GM19324 (cell line): ENCODE measurements around the gene ZNF613.
"Not testable (repeated sequence)": the region's sequence is repeated elsewhere in the genome, so short reads cannot be mapped to it uniquely, and the experiment has no call there.

Experiments used
- ATAC-seq: cut with Tn5 transposase; IDR thresholded peaks from one replicate; pipeline ENCODE4 v1.9.1; 2021; ENCODE audit warnings: mild to moderate bottlenecking, moderate library complexity; ENCODE audit not compliant: unreplicated experiment, low FRiP score

Gene ZNF613

DNA sequence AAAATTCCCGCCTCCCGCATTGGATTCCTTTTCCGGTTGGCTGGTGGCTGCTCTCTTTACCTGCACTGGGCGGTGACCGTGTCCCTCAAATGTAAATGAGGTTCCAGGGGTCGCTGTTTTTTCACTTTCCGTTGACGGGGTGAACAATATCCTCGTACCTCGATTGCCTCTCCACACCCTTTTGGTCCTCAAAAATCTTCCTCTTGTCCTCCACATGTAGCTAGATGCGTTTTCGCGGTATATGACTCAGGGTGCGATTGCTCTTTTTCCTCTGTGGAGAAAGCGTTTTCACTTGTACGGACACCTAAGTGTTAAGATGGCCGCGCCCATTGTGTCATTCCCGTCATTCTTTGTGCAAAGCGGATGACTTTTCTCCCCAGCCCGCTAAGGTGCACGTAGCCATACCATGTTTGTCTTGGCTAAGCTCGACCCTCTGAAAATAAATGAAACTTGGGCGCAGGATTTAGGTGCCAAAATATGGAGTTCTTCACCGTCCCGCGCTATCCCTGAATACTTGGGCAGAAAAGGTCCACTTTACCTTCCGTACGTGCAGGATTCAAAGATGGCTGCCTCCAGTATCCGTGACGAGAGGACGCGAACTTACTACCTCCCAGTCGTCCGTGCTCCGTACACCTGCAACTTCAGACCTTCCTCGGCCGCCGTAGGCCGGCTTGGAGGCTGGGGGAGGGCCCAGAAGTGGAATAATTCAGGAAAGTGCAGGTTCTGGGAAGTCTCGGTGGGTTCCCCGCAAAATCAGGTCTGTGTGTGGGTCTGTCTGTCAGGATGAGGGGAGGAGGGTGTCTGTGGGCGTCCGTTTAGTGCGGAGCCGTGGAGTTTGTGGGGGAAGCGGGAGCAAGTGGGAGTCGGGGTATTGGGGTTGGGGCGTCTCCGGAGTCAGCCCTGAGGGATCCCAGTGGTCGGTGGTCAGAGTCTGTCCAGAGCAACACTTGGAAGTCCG is at the start of gene ZNF613:
ZNF613 (plus strand) TSS at position 689 of the 958 bp plus-strand sequence. CDS start 8,749 bp downstream, outside the sequence.
- ATAC-seq, result peak; percentile 85

GRCh38 chr19:51882518-51882917 is 44.8 kb upstream of the ZNF613 start:
- ATAC-seq, result no peak

- no peak for ATAC-seq
Measured at GRCh38 chr19:51884713-51885112, 42.6 kb upstream of the ZNF613 start.

- ATAC-seq, result no peak
Measured at GRCh38 chr19:51887522-51888498, 39.5 kb upstream of the ZNF613 start, which contains the start of gene ZNF577. TSS of gene ZNF577 (minus strand) at chr19:51887951. CDS start at chr19:51880382, 7,569 bp downstream.

DNA sequence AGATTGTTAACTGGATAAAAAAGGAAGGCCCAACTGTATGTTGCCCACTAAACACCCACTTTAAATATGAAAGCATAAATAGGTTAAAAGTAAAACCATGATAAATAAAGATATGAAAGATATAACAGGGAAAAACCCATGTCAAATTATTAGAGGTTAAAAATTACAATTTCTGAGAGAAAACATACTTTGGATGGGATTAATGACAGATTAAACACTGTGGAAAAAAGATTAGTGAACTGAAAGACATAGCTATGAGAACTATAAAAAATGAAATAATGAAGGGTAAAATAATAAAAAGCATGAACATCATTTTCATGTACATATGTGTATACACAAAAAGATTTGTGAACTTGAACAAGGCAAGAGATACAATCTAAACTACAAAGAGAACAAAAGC is 37.3 kb upstream of the ZNF613 start:
- ATAC-seq, result no peak

- ATAC-seq, result no peak
Measured at GRCh38 chr19:51891193-51891747, 36.0 kb upstream of the ZNF613 start.

- no peak for ATAC-seq
Measured at GRCh38 chr19:51901860-51902259, 25.4 kb upstream of the ZNF613 start.

GRCh38 chr19:51903192-51903591 is 24.1 kb upstream of the ZNF613 start:
- no peak for ATAC-seq

GRCh38 chr19:51904331-51905165 is 22.7 kb upstream of the ZNF613 start, which contains the start of gene ZNF649:
TSS of gene ZNF649 (minus strand) at chr19:51905017. CDS start at chr19:51900107, 4,910 bp downstream.
- ATAC-seq, result peak; percentile 78

- ATAC-seq, result no peak
Measured at GRCh38 chr19:51905206-51905605, 22.1 kb upstream of the ZNF613 start.

DNA sequence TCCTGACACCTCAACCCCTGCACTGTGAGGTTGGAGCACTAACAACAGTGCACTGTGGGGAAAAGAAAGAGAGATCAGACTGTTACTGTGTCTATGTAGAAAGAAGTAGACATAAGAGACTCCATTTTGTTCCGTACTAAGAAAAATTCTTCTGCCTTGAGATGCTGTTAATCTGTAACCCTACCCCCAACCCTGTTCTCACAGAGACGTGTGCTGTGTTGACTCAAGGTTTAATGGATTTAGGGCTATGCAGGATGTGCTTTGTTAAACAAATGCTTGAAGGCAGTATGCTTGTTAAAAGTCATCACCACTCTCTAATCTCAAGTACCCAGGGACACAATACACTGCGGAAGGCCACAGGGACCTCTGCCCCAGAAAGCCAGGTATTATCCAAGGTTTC is 21.6 kb upstream of the ZNF613 start:
- not testable (repeated sequence) for ATAC-seq

- ATAC-seq, result not testable (repeated sequence)
Measured at GRCh38 chr19:51906108-51906507, 21.2 kb upstream of the ZNF613 start.

DNA sequence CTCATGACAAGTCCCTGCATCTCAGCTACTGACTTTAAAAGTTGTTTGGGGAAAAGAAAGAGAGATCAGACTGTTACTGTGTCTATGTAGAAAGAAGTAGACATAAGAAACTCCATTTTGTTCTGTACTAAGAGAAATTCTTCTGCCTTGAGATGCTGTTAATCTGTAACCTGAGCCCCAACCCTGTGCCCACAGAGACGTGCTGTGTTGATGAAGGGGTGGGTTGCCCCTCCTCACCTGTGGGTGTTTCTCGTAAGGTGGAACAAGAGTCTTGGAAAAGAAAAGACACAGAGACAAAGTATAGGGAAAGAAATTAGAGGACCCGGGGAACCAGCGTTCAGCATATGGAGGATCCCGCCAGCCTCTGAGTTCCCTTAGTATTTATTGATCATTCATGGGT is 19.3 kb upstream of the ZNF613 start:
- ATAC-seq, result not testable (repeated sequence)

DNA sequence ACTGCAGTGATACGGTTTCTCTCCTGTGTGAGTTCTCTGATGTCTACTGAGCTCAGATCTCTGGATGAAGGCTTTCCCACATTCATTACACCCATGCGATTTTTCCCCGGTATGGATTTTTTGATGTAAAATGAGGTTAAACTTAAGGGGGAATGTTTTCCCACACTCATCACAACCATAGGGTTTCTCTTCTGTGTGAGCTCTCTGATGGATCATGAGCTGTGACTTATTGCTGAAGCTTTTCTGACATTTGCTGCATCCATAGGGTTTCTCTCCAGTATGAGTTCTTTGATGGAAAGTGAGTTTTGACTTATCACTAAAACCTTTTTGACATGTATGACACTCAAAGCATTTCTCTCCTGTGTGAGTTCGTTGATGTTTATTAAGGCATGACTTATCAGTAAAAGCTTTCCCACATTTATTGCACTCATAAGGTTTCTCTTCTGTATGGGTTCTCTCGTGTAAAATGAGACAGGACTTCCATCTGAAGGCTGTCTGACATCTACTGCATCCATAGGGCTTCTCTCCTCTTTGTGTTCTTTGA is 11.9 kb upstream of the ZNF613 start:
- no peak for ATAC-seq

- ATAC-seq, result no peak
Measured at GRCh38 chr19:51916167-51916566, 11.1 kb upstream of the ZNF613 start.

GRCh38 chr19:51919606-51920005 is 7.7 kb upstream of the ZNF613 start:
- no peak for ATAC-seq

- no peak for ATAC-seq
Measured at GRCh38 chr19:51921949-51922348, 5.3 kb upstream of the ZNF613 start.

DNA sequence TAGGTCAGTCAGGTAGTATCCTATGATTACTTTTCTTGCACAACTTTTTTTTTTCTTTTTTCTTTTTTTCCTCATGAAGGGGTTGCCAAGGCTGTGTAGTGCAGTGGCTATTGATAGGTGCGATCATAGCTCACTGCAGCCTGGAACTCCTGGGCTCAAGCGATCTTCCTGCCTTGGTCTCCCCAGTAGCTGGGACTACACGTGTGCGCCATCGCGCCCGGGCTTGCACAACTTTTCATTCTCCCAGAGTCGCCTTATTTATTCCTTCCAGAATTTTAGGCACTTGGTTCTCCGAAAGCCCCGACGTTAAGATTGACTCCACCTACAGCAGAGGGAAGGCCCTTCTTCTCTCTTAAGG is 867 bp upstream of the ZNF613 start:
- ATAC-seq, result no peak

- no peak for ATAC-seq
Measured at GRCh38 chr19:51927859-51928258, 587 bp downstream of the ZNF613 start.
